ENCODE measurements around the gene PRKAR2B.
"Not testable (repeated sequence)": the region's sequence is repeated elsewhere in the genome, so short reads cannot be mapped to it uniquely, and the experiment has no call there.

The PRKAR2B gene

GRCh38 chr7:107079212-107079940 is 34.9 kb downstream of the PRKAR2B start:
- no peak for DNase-seq

GRCh38 chr7:107080099-107080505 is 35.6 kb downstream of the PRKAR2B start:
- no peak for DNase-seq

GRCh38 chr7:107080533-107080932 is 36.0 kb downstream of the PRKAR2B start:
- no peak for DNase-seq

- no peak for DNase-seq
These were observed 40.7 kb downstream of the PRKAR2B start for GRCh38 chr7:107085180-107085579.

- no peak for DNase-seq
These were observed 45.1 kb downstream of the PRKAR2B start for GRCh38 chr7:107089627-107090026.

- DNase-seq = no peak
These were observed 46.0 kb downstream of the PRKAR2B start for GRCh38 chr7:107090457-107090856.

GRCh38 chr7:107091306-107091705 is 46.8 kb downstream of the PRKAR2B start:
- no peak for DNase-seq

- not testable (repeated sequence) for DNase-seq
These were observed 49.2 kb downstream of the PRKAR2B start for GRCh38 chr7:107093671-107094070.

- not testable (repeated sequence) for DNase-seq
These were observed 54.6 kb downstream of the PRKAR2B start for GRCh38 chr7:107099154-107099553.

- no peak for DNase-seq
These were observed 56.3 kb downstream of the PRKAR2B start for GRCh38 chr7:107100824-107101223.

GRCh38 chr7:107103369-107103768 is 58.9 kb downstream of the PRKAR2B start:
- DNase-seq = no peak

GRCh38 chr7:107104801-107105200 is 60.3 kb downstream of the PRKAR2B start:
- no peak for DNase-seq

- no peak for DNase-seq
These were observed 61.2 kb downstream of the PRKAR2B start for GRCh38 chr7:107105591-107106245.

- DNase-seq = no peak
These were observed 64.4 kb downstream of the PRKAR2B start for GRCh38 chr7:107108793-107109371.

- no peak for DNase-seq
These were observed 65.5 kb downstream of the PRKAR2B start for GRCh38 chr7:107109955-107110354.

- peak; percentile 59 for DNase-seq
These were observed 66.7 kb downstream of the PRKAR2B start for GRCh38 chr7:107111196-107111595.

GRCh38 chr7:107113866-107114265 is 69.4 kb downstream of the PRKAR2B start:
- DNase-seq = no peak

GRCh38 chr7:107115114-107115513 is 70.6 kb downstream of the PRKAR2B start:
- no peak for DNase-seq

GRCh38 chr7:107115762-107116540 is 71.4 kb downstream of the PRKAR2B start:
- no peak for DNase-seq

- peak; percentile 83 for DNase-seq
These were observed 73.8 kb downstream of the PRKAR2B start for GRCh38 chr7:107118109-107118900.

- peak; percentile 73 for DNase-seq
These were observed 75.0 kb downstream of the PRKAR2B start for GRCh38 chr7:107119376-107120105.

GRCh38 chr7:107122486-107122911 is 78.0 kb downstream of the PRKAR2B start:
- DNase-seq = no peak
